HG02938 (cell line): ENCODE data around the gene WASF3.

Experiments used
- ATAC-seq: cut with Tn5 transposase; IDR thresholded peaks from one replicate; pipeline ENCODE4 v1.9.1; 2021; ENCODE audit warnings: mild to moderate bottlenecking, moderate library complexity; ENCODE audit not compliant: unreplicated experiment

WASF3 gene

DNA sequence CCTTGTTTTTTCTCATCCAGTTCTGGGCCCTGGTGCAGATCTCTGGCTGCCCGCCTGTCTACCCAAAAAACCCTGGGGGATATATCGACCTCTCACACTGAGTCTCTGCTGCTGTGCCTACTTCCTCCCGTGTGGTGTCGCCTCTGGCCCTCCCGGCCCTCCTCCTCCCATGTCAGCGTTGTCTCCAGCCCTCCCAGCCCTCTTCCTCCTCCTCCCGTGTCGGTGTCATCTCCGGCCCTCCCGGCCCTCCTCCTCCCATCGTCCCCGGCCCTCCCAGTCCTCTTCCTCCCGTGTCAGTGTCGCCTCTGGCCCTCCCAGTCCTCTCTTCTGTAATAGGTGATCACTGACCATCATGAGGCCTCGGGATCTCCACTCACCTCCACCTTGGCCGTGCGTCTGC lies 121.3 kb downstream of the WASF3 start:
- no peak for ATAC-seq

DNA sequence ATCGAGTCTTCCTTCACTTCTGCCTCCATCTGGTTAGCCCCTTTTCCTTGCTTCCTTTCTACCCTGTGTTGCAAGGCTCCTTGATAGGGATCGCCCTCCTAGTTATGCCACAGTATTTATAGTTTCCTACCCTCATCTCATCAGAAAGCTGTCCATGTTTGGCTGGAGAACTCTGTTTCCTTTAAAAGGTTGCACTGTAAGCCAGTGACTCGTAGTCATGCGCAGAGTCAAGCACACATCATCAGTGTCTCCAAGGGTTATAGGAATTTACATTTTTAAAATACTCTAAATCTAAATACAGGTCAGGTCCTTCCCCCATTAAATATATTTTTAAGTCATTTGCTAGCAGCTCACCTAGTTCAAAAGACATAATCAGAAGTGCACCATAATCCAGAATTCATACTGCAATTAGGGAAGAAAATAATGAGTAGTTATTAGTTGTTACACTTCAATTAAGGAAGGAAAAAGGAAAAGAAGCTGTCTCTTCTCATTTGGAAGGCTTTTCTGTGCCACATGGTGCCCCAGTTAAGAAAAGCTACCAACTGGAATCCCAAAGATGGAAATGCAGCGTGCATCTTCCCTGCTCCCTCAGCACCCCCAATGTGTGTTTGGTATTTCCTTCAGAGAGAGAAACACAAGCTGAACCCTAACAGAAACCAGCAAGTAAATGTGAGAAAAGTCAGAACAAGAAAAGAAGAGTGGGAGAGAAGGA lies 122.1 kb downstream of the WASF3 start:
- no peak for ATAC-seq

- ATAC-seq = no peak
Observed at GRCh38 chr13:26680123-26680450, 122.6 kb downstream of the WASF3 start.

DNA sequence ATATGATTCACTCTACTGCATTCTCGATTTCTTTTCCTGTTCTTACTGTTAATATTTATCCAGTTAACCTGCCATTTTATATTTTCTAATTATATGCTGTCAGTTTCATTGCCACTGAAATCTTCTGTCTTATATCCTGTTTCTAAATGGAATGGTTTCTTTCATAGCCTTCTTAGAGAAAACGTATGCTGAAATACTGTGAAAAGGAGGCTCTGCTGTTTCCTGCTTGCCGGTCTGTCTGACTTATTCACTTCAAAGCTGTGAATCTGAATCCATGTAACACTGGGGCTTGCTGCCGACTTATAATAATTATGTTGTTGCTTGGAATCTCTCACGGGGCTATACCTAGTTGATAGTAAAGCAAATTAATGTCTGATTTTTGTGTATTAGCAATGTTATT lies 123.1 kb downstream of the WASF3 start:
- ATAC-seq = no peak

DNA sequence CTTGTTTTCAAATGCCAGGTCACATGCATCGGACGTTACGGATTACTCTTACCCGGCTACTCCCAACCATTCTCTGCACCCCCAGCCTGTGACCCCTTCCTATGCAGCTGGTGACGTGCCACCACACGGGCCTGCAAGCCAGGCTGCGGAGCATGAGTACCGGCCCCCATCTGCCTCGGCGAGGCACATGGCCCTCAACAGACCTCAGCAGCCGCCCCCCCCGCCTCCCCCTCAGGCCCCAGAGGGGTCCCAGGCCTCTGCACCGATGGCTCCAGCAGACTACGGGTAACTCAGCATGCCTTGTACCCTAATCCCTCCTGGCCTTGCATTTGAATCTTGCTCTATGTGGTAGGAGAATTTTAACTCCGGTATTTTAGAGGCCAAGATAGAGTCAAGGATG lies 123.6 kb downstream of the WASF3 start:
- no peak for ATAC-seq

DNA sequence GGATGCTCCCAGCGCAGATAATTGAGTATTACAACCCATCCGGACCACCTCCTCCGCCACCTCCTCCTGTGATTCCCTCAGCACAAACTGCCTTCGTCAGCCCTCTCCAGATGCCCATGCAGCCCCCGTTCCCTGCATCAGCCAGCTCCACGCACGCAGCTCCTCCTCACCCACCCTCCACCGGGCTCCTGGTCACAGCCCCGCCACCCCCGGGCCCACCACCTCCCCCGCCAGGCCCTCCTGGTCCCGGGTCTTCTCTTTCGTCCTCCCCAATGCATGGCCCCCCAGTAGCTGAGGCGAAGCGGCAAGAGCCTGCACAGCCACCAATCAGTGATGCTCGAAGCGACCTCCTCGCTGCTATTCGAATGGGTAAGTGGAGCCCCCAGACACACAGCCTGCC lies 125.1 kb downstream of the WASF3 start:
- ATAC-seq = no peak

GRCh38 chr13:26685606-26686005 lies 128.1 kb downstream of the WASF3 start:
- no peak for ATAC-seq

DNA sequence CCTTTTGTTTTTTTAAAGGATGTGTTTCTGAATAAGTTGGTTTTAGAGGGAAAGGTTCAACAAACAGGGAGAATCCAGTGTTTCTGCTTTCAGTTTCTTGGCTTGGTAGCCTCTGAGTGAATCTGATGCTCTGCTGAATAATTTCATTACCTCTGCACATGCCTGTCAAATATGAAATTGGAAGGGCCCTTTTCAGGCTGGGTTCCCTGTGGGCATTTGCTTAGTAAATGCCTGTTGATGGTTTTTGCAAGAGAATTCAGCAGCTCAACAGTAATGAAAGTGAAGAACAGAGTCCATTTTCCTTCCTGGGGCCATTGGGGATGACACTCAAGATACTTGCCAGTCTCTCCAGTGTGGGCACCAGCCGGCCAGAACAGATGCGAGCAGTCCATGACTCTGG lies 128.8 kb downstream of the WASF3 start:
- no peak for ATAC-seq

DNA sequence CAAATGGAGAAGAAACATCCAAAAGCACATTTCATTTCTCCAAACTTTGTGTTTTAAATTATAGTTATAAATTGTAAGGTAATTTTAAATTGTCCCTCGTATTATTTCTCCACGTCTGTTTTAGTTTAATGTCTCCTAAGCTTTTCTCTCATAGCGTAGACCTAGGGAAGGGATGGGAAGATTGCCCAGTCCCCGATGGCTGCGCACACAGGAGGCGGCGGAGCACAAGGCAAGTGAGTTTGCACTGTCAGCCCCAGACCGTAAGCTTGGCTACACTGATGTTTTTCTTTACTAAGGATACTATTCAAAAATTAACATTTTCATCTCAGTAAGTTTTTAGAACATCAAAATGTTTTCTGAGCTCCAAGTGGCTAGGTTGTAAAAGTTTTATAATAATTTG lies 130.8 kb downstream of the WASF3 start:
- no peak for ATAC-seq

DNA sequence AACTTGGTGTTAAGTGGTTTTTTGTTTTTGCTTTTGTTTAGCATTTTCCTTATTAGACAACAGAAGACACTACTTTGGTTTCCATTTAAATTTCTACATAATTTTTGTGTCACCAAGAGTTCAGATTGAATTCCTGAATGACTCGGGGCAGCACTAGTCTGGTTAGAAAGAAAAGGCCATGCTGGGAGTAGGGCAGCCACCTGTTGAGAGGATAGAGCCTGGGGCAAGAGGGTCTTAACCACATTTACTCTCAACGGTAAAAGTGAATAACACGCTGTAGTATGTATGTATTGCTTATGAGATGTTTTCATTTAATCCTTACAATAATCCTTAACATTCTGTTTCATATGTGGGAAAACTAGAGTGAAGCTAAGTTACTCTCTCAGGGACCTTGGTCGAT lies 131.5 kb downstream of the WASF3 start:
- no peak for ATAC-seq

DNA sequence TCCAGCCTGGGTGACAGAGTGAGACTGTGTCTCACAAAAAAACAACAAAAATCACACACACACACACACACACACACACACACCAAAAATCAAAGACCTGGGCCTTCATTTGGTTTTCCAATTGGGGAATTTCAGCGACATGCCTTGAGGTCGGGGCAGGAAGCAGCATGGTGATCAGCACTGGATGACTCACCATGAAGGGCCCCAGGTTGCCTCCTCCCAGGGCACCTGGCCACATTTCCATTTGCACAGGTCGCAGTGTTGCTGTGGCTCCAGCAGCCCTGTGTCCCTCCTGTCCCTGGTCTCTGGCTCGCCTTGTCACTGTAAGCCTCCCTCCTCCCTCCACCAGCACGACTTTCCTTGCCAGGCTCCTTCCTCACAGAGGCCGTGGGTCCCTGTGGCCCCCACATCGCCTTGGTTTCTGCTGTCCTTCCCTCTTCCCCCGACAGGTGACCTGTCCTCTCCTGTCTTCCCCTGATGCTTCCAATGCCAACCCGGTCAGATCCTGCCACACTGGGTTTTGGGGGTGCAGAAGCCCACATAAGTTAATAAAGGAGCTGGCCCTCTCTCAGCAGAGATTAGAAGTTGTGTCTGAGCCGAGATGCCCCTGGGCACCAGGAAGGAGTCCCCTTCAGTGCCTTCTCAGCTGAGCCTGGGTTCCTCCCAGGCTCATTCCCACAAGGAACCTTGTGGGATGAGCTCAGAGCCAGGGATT lies 136.4 kb downstream of the WASF3 start:
- ATAC-seq = no peak

DNA sequence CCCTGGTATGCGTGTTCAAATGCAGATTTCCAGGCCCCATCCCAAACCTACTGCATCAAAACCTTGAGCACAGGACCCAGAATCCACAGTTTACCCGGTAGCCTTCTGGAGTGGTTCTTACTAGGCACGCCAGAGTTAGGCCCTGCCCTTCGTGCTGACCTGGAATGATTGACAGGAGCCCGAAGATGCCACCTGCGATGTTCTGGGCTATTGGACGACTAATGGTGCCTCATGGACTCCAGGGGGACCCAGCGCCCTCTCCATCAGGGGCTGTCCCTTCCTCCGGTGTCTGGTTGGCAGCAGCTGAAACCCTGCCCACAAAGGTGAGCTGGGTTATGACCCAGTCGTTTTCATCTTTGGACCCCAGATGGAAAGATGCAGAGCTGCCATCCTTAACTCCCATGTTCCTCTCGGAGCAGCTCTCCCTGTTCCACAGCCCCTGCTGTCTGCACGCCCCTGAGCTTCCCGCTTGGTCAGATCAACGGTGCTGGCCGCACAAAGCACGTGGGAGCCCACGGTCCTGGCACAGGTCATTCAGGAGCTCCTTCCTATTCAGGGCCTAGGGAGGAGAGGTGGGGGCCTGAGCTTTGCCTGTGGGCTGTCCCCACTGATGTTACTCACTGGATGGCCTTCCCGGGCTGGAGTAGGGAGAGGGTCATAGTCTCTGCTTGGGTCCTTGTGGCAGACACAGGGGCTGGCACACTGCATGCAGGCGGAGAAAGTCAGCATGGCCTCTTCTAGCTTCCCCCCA lies 137.3 kb downstream of the WASF3 start:
- ATAC-seq = no peak

DNA sequence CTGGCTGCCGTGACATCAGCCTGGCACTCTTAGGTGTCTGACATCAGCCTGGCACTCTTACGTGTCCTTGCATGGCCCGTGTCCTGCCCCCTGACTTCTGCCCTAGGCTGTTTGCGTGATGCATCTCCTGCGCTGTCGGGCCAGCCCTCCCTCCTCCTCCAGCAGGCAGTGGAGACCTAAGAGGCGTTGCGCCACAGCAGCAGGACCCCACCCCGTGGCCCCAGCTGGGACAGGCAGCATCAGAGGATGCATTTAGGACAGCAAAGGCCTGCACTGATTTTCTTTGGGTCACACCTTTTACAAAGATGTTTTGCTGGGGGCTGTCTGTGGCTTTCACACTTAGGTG lies 137.8 kb downstream of the WASF3 start:
- ATAC-seq = no peak

GRCh38 chr13:26695891-26696311 lies 138.4 kb downstream of the WASF3 start:
- ATAC-seq = no peak

DNA sequence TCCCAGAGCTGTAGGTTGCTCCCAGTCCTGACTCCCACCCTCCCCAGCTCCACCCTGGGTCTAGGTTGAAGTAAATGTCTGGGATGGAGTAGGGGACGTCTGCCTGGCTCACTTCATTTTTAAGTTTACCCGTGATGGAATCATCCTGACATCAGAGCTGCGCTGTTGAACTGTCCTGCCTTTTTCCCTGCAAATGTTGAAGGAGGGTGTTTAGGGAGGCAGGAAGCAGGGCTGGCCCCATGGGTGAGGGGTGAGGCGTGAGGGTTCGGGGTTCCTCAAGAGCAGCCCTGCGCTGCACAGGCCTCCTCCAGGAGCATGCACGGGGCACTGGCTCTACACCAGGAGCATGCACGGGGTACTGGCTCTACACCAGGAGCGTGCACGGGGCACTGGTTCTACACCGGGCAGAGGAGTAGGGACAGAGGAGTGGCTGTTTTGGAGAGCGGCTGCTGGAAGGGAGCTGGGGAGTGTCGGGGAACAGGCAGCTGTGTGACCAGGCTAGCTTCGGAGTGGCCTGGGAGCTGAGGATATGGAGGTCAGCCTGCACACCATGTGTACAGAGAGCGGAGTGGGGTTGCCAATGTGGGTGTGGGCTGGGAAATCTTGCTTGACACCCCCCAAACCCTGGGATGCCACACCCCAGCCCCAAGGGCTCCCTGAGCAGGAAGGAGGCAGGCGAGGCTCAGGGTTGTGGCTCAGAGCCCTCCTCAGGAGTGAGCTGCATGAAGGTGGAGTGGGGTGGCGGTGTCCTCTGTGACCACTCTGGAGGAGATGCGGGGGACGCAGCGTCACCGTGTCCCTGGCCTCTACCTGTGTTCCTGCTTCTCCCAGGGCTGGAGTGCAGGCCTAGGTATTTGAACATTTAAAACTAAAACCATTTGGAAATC lies 139.8 kb downstream of the WASF3 start:
- ATAC-seq = no peak

DNA sequence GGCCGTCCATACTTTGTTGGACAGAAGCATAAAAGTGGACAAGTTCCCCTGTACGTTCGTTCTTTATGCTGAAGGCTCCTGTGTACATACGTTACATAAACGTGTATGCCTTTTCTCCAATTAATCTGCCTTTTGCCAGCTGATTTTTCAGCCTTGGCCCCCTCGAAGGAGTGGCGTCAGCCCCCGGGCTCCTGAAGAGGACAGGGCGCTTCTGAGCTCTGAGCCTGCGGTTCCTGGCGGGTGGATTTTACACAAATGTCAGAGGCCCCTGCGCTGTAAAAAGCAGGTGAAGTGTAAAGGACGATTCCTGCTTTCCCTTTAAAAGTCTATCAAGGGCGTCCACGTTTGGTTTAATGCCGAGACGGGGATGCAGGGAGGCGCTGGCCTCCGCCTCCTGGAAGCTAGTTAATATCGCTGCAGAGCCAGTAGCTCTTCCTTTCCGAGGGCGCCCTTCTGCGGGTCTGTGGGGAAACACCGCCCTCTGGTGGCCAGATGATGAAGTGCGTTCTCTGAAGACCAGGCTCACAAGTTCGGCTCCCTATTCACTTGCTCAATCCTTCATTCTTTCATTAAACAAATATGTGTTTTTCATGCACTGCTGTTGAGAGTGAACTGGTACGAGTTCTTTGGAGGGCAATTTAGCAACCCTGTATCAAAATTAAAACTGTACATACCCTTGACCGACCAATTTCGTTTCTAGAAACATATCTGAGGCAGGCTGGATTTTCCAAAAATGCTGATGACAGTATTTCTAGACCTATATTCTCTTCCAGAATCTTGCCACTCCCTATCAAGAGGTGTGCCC lies 141.1 kb downstream of the WASF3 start:
- peak; percentile 52 for ATAC-seq

DNA sequence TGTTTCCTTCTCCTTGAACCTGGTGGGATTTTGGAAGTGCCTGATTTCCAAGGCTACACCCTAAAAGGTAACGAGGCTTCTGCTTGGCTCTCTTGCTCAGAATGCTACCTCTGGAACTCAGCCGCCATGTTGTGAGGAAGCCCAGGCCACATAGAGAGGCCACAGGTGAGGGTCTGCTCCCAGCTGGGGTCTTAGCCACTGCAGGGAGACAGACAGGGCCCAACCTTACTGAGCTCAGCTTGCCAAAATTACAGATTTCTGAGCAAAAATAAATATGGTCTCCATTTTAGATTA lies 141.7 kb downstream of the WASF3 start:
- no peak for ATAC-seq

DNA sequence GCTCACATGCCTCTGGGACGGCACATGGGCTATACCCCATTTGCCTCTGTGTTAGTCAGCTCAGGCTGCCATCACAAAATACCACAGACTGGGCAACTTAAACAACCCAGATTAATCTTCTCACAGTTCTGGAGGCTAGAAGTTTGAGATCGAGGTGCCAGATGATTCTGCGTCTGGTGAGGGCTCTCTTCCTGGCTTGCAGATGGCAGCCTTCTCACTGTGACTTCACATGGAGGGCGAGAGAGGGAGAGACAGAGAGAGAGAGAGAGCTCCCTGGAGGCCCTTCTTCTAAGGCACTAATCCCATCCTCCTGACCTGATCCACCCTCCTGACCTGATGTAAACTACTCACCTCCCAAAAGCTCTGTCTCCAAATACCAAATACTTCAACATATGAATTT lies 148.1 kb downstream of the WASF3 start:
- no peak for ATAC-seq

- ATAC-seq = no peak
Observed at GRCh38 chr13:26706381-26706780, 148.9 kb downstream of the WASF3 start.

GRCh38 chr13:26707122-26708006 lies 149.9 kb downstream of the WASF3 start:
- ATAC-seq = no peak
